Liver (tissue), 9 donors: Measurements from ENCODE around the gene MRFAP1. TPM values are rescaled to one million over a fixed set of nuclear protein-coding genes. Genes with fewer than 3 reads are reported as not detected.

Source experiments
- DNase-seq: peaks from one replicate; pipeline ENCODE4 v3.0.0-alpha.2; 2017; ENCODE audit warnings: low spot score
- H3K27ac ChIP-seq, 2 donors: one replicate each; pipeline ENCODE4 v1.7.0; 2013; ENCODE audit warnings: inconsistent platforms in 2 of 2, low read length in 2 of 2, control low read depth in 1 of 2, low read depth in 1 of 2, mild to moderate bottlenecking in 1 of 2
- H3K27me3 ChIP-seq, 4 donors: one replicate each; pipeline versions ENCODE4 v1.6.1 to v1.7.0; 2013; ENCODE audit warnings: low read length in 3 of 4, inconsistent platforms in 1 of 4, mild to moderate bottlenecking in 1 of 4, moderate library complexity in 1 of 4; ENCODE audit not compliant: control insufficient read depth in 4 of 4, insufficient read depth in 4 of 4
- H3K36me3 ChIP-seq, 4 donors: one replicate each; pipeline versions ENCODE4 v1.6.1 to v1.7.0; 2013; ENCODE audit warnings: low read length in 3 of 4, mild to moderate bottlenecking in 3 of 4, low read depth in 1 of 4, moderate library complexity in 1 of 4; ENCODE audit not compliant: control insufficient read depth in 4 of 4, insufficient read depth in 3 of 4
- H3K4me1 ChIP-seq, 4 donors: one replicate each; pipeline versions ENCODE4 v1.6.1 to v1.7.0; 2013; ENCODE audit warnings: low read length in 3 of 4, mild to moderate bottlenecking in 3 of 4, moderate library complexity in 1 of 4; ENCODE audit not compliant: control insufficient read depth in 4 of 4, insufficient read depth in 4 of 4
- H3K4me3 ChIP-seq, 3 donors: one replicate each; pipeline versions ENCODE4 v1.6.1 to v1.7.0; 2013; ENCODE audit warnings: low read length in 3 of 3, control low read depth in 1 of 3, low read depth in 1 of 3, mild to moderate bottlenecking in 1 of 3
- H3K9ac ChIP-seq, 2 donors: one replicate each; pipeline ENCODE4 v1.7.0; 2013; ENCODE audit warnings: low read length in 2 of 2, mild to moderate bottlenecking in 2 of 2, moderate library complexity in 2 of 2, control low read depth in 1 of 2, low read depth in 1 of 2
- H3K9me3 ChIP-seq, 4 donors: one replicate each; pipeline versions ENCODE4 v1.6.1 to v1.7.0; 2013; ENCODE audit warnings: low read length in 3 of 4; ENCODE audit not compliant: control insufficient read depth in 4 of 4
- CTCF ChIP-seq: fragments of 150-350 bp; IDR thresholded peaks from 2 replicates; pipeline ENCODE4 v1.5.1; 2017; ENCODE audit warnings: improper control_type of control experiment, low read depth, low read length; ENCODE audit not compliant: missing input control
- EGR1 ChIP-seq, 2 donors: IDR thresholded peaks; 2 replicates each; pipeline ENCODE4 v1.6.1; 2016 to 2018; ENCODE audit warnings: antibody characterized with exemption in 2 of 2, low read depth in 2 of 2
- FOXA1 ChIP-seq: IDR thresholded peaks from 2 replicates; pipeline ENCODE4 v1.6.1; 2016; ENCODE audit warnings: antibody characterized with exemption
- FOXA2 ChIP-seq: IDR thresholded peaks from 2 replicates; pipeline ENCODE4 v1.6.1; 2016; ENCODE audit warnings: antibody characterized with exemption
- GABPA ChIP-seq, 2 donors: IDR thresholded peaks in 1 of 2; conservative IDR thresholded peaks in 1 of 2; 2 replicates each; pipeline ENCODE4 v1.6.1; 2016; ENCODE audit warnings: antibody characterized with exemption in 2 of 2, mild to moderate bottlenecking in 1 of 2, moderate library complexity in 1 of 2
- HNF4A ChIP-seq, 2 donors: conservative IDR thresholded peaks; 2 replicates each; pipeline ENCODE4 v1.6.1; 2016; ENCODE audit warnings: antibody characterized with exemption in 2 of 2, mild to moderate bottlenecking in 2 of 2
- HNF4G ChIP-seq: IDR thresholded peaks from 2 replicates; pipeline ENCODE4 v1.6.1; 2016; ENCODE audit warnings: antibody characterized with exemption
- JUND ChIP-seq, 2 donors: IDR thresholded peaks; 2 replicates each; pipeline ENCODE4 v1.6.1; 2016; ENCODE audit warnings: antibody characterized with exemption in 2 of 2
- MAX ChIP-seq: IDR thresholded peaks from 2 replicates; pipeline ENCODE4 v1.6.1; 2016; ENCODE audit warnings: antibody characterized with exemption
- NR2F2 ChIP-seq: IDR thresholded peaks from 2 replicates; pipeline ENCODE4 v1.6.1; 2016; ENCODE audit warnings: antibody characterized with exemption
- RAD21 ChIP-seq, 2 donors: IDR thresholded peaks; 2 replicates each; pipeline ENCODE4 v1.6.1; 2016; ENCODE audit warnings: antibody characterized with exemption in 2 of 2, mild to moderate bottlenecking in 2 of 2
- REST ChIP-seq: IDR thresholded peaks from 2 replicates; pipeline ENCODE4 v1.6.1; 2016; ENCODE audit warnings: antibody characterized with exemption, mild to moderate bottlenecking
- RXRA ChIP-seq, 2 donors: IDR thresholded peaks; 2 replicates each; pipeline ENCODE4 v1.6.1; 2017 to 2018; ENCODE audit warnings: antibody characterized with exemption in 2 of 2, mild to moderate bottlenecking in 1 of 2
- SP1 ChIP-seq: IDR thresholded peaks from 2 replicates; pipeline ENCODE4 v1.6.1; 2018; ENCODE audit warnings: antibody characterized with exemption, mild to moderate bottlenecking
- TAF1 ChIP-seq: conservative IDR thresholded peaks from 2 replicates; pipeline ENCODE4 v1.6.1; 2016; ENCODE audit warnings: antibody characterized with exemption, mild to moderate bottlenecking
- YY1 ChIP-seq: IDR thresholded peaks from 2 replicates; pipeline ENCODE4 v1.6.1; 2016; ENCODE audit warnings: antibody characterized with exemption, mild to moderate bottlenecking
- ZBTB33 ChIP-seq: IDR thresholded peaks from 2 replicates; pipeline ENCODE4 v1.6.1; 2016; ENCODE audit warnings: antibody characterized with exemption
- WGBS: extraction: QIAGEN DNeasy Blood & Tissue Kit; methylation state at CpG from one replicate; pipeline ENCODE4 v1.1.7; 2013; 5-methylcytosine and 5-hydroxymethylcytosine counted together
- polyA plus RNA-seq, 2 donors: library from polyadenylated mRNA; stranded (reverse) in 1 of 2; unstranded in 1 of 2; fragments of 200-250 nt in 1 of 2; fragments of >200 nt in 1 of 2; fragmentation: Nextera tagmentation in 1 of 2; extraction: Ambion mirVana in 1 of 2; gene quantifications; one replicate each; pipeline versions ENCODE4 v1.2.1 to v1.2.3, GENCODE V29; 2013 to 2015
- total RNA-seq, 2 donors: library from RNA; depleted of rRNA; stranded (reverse); fragments of >200 nt; gene quantifications; one replicate each; pipeline ENCODE4 v1.2.3, GENCODE V29; 2014
- donor health status: healthy.
- donor health status: healthy.
- donor health status: healthy.
- donor health status: healthy.
- donor health status: healthy.

The MRFAP1 gene
- total and polyA plus RNA-seq, 4 donors = 78.5 to 176 (median 104) TPM

GRCh38 chr4:6595897-6596537 is 44.5 kb upstream of the MRFAP1 start:
- WGBS = 79% methylated on average over 16 of the region's 16 CpGs
- Histone ChIP-seq H3K9ac (no peak overlapping the region), H3K36me3 (peaks cover 2 to 34% (median 12%) of the 10 kb centered on the region in 4 donors), H3K4me3 (no peak overlapping the region), H3K4me1 (no peaks in the 10 kb centered on the region), H3K27me3 (no peaks in the 10 kb centered on the region), H3K27ac (no peak overlapping the region), H3K9me3 (no peaks in the 10 kb centered on the region)
- TF ChIP-seq GABPA (IDR thresholded peaks at IDR 0.05 in 1 of 2, conservative IDR thresholded peaks at IDR 0.05 in 1 of 2) (no peak), SP1 (no peak), JUND (IDR thresholded peaks at IDR 0.05) (no peak), CTCF (no peak), HNF4G (no peak), FOXA1 (no peak), YY1 (no peak), NR2F2 (no peak), ZBTB33 (no peak), RAD21 (IDR thresholded peaks at IDR 0.05) (no peak), RXRA (IDR thresholded peaks at IDR 0.05) (no peak), MAX (no peak), EGR1 (IDR thresholded peaks at IDR 0.05; ENCODE audit: low read depth in 2 of 2) (no peak), HNF4A (conservative IDR thresholded peaks at IDR 0.05) (no peak), REST (no peak), FOXA2 (no peak), TAF1 (no peak)
- DNase-seq = no peak
